ENCODE measurements around the gene STK39. TPM values are rescaled to one million over a fixed set of nuclear protein-coding genes. Genes with fewer than 3 reads are reported as not detected.

The STK39 gene
- polyA plus RNA-seq, 3 donors: 30.4 to 36.0 (median 34.7) TPM

DNA sequence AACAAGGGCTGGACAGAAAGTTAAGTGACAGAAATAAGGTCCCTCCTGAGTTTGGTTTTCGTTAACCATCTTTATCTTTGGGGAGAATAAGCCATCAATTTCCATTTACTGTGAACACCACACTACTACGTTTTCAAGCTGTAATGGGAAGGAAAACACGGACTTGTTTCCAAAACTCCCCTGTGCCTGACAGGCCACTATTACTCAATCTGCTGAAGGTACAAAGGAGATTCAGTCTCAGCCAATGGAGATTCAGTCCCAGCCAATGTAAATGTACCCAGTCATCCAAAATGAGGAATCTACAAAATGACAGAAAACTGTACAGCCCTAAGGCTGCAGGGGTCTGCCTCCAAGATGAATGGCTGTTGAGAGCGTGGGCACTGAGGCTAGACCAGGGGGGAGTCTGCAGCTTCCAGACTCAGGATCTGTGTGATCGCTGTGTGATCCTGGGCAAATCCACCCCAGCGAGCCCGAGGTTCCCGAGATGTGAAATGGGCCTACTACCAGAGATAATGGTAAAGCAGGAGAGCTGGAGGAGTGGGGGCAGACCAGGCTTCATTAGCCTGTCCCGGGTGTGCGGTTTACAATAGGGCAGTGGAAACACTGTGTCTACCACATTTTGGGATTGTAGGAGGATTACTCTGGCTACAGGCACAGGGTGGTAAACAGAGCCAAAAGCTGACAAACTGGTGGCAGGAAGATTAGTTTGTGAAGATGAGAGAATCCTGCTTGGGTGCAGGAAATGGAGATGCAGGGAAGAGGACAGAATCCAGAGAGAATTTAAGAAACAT is 284.8 kb downstream of the STK39 start:
- DNase-seq (ENCODE audit: extremely low read depth in 1 of 11, low read depth in 9 of 11, low spot score in 4 of 11): no peak

DNA sequence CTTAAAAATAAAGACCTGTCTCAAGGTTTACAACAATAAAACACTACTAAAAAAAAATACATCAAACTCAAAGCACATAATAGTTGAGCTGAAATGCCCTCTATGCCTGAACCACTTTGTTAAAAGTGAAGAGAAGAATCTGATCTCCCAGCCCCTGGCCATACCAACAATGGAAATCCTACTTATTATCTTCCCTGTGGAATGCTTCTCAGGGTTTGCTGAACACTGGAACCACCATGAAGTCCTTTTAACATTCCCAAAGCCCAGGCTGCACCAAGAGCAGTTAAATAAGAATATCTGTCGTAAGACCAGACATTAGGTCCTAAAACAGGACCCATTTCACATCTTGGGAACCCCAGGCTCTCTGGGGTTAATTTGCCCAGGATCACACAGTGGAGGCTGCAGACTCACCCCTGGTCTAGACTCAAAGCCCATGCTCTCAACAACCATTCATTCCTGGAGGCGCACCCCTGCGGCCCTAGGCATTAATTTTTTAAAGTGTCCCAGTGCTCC is 285.8 kb downstream of the STK39 start:
- DNase-seq (ENCODE audit: extremely low read depth in 1 of 11, low read depth in 9 of 11, low spot score in 4 of 11): no peak

DNA sequence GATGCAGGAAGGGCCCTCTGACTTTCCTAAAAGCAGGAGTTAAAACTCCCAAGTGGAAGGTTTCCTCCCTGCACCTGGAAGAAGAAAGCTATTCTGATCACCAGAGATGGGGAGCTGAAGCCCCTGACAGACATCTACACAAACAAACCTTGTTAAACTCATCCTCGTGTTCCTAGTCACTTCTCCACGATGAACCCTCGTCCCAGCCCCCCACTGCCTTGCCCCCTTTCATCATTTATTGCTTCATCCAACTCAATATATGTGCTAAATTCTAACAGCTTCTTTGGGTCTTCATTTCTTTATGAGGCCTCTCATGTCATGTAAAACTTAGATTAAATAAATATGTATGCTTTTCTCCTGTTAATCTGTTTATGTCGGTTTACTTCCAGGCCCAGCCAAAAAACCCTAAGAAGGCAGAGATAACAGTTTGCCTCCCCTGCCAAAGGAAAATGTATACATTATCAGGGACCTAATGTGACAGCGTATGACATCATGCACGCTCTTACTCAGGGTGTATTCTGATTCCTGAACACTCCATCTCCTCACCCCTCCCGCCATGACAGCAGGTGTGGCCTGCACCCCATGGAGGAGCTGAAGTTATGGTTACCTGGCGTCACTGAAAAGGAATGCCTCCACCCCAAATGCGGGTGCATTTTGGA is 287.2 kb downstream of the STK39 start:
- no peak for DNase-seq (ENCODE audit: extremely low read depth in 1 of 11, low read depth in 9 of 11, low spot score in 4 of 11)

- DNase-seq (ENCODE audit: extremely low read depth in 1 of 11, low read depth in 9 of 11, low spot score in 4 of 11): no peak
These were observed 289.7 kb downstream of the STK39 start for GRCh38 chr2:167957662-167958061.

DNA sequence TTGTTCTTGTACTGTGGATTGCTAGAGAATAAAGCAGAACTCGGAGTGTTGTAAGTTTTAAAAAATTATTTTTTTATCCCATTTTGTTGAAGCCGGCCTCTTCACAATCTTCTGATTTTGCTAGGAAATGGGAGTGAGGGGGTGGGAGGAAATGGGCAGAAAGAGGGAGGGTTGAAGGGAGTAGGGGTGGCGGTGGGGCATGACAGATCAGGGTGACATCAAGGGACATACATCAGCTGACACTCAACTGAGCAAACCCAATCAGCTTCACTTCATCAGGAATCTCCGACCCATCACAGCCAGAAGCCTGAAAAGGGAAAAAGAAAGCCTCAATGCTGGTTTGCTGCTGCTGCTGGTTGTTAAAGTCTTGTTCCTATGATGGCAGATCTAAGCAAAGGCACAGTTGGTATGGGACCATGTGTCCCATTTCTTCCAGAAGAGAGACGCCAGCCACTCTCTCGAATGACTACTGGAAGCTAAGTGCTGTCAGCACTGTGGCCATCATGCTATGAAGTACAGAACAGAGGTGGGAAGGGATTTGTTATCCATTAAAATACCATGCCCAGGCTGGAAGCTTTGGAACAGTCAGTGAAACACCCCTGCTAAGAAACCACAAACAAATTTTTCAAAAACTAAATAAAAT is 292.0 kb downstream of the STK39 start:
- DNase-seq (ENCODE audit: extremely low read depth in 1 of 11, low read depth in 9 of 11, low spot score in 4 of 11): no peak

DNA sequence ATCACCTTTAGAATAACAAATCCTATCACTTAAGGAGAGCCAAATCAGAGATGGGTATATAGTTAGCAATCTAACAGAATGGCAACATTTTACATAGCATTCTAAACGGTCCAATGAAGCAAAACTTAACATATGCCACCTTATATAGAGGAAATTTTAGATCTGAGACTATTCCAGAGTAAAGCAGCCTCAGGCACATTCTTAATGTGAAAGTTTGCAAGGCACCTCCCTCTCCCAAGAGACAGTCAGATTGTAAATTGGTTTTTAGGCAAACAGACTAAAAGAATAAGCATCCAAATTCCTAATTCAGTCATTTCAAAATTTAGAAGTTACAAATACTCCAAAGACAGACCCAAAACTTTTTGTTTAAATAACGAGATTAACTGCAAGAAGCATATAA is 292.9 kb downstream of the STK39 start:
- DNase-seq (ENCODE audit: extremely low read depth in 1 of 11, low read depth in 9 of 11, low spot score in 4 of 11): no peak

GRCh38 chr2:167953776-167954175 is 293.6 kb downstream of the STK39 start:
- no peak for DNase-seq (ENCODE audit: extremely low read depth in 1 of 11, low read depth in 9 of 11, low spot score in 4 of 11)

- no peak for DNase-seq (ENCODE audit: extremely low read depth in 1 of 11, low read depth in 9 of 11, low spot score in 4 of 11)
These were observed 296.8 kb downstream of the STK39 start for GRCh38 chr2:167950571-167950970.

GRCh38 chr2:167946441-167946841 is 301.0 kb downstream of the STK39 start:
- peak in 6 of 11 donors; percentile 26 to 60 (median 54) for DNase-seq (ENCODE audit: extremely low read depth in 1 of 11, low read depth in 9 of 11, low spot score in 4 of 11)

GRCh38 chr2:167945660-167946368 is 301.6 kb downstream of the STK39 start:
- no peak for DNase-seq (ENCODE audit: extremely low read depth in 1 of 11, low read depth in 9 of 11, low spot score in 4 of 11)

GRCh38 chr2:167944825-167945659 is 302.4 kb downstream of the STK39 start:
- DNase-seq (ENCODE audit: extremely low read depth in 1 of 11, low read depth in 9 of 11, low spot score in 4 of 11): no peak

DNA sequence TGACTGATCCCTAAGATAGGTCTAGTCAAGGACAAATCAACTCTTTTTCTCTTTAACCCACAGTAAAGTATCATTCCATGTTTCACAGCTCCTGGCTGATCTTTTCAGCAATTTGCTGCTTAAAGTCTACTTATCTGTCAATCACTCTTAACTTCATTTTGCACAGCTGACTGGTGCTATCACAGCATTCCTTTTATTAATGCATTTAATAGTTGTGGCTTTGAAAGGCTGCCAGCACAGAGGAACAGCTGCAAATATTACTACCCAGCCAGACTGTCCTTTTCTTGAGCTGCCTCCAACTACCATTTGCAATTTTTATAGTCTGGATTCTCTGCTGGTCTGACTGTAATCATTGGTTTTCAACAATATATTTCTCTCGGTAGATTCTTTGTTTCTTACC is 303.5 kb downstream of the STK39 start:
- DNase-seq (ENCODE audit: extremely low read depth in 1 of 11, low read depth in 9 of 11, low spot score in 4 of 11): no peak

DNA sequence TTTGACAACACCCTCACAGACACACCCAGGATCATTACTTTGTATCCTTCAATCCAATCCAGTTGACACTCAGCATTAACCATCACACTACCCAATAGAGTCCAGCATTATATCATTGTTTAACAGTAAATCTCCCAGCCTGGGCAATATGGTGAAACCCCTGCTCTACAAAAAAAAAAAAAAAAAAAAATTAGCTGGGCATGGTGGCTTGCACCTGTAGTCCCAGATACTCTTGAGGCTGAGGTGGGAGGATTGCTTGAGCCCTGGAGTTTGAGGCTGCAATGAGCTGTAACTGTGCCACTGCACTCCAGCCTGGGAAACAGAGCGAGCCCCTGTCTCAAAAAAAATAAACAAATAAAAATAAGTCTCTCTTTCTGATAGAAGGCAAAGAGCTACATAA is 304.0 kb downstream of the STK39 start:
- DNase-seq (ENCODE audit: extremely low read depth in 1 of 11, low read depth in 9 of 11, low spot score in 4 of 11): no peak

DNA sequence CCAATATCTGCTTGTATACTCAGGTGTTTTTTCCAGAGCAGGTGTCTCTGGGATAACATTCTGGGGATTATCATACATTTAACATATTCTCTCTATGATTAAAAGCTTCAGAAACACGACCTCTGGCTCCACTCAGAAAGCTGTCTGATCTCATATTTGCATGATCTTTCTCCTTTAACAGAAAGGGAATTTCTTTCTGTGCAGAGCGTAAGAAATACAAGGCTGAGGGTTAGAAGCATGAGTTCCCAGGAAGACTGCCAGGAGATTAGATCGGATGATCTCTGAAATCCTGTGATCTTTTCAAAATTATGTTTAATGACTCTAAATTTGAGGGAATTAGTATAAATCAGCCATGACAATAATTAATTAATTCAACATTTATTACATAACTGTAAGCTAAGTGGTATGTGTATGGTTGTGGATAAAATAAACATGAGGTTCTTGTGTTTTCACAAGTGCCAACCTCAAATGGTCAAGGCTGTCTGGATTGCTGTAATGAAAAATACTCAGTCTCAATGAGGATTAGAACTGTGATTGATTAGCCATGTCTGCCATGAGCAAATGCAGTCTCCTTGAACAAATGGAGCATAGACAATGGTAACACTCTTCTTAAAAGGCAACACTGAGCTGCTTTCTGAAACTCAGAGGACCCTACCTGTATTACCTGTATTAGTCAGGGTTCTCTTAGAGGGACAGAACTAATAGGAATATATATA is 304.9 kb downstream of the STK39 start:
- no peak for DNase-seq (ENCODE audit: extremely low read depth in 1 of 11, low read depth in 9 of 11, low spot score in 4 of 11)

DNA sequence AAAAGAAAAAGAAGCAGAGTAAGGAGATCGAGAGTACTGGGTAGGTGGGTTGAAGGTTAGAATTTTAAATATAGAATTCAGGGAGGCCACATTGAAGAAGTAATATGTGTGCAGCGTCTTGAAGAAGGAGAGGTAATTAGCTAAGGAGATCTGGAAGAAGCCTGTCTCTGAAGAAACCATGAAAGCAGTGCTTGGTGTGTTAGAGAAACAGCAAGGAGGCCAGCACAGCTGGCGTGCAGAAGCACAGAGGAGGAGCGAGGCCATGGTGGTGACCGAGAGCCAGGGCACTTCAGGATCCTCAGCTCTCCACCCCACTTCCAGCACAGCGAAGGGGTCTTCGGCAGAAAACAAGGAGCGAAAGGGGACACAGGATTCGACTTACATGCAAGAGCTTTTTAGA is 305.8 kb downstream of the STK39 start:
- DNase-seq (ENCODE audit: extremely low read depth in 1 of 11, low read depth in 9 of 11, low spot score in 4 of 11): no peak

- no peak for DNase-seq (ENCODE audit: extremely low read depth in 1 of 11, low read depth in 9 of 11, low spot score in 4 of 11)
These were observed 306.5 kb downstream of the STK39 start for GRCh38 chr2:167940734-167941507.

DNA sequence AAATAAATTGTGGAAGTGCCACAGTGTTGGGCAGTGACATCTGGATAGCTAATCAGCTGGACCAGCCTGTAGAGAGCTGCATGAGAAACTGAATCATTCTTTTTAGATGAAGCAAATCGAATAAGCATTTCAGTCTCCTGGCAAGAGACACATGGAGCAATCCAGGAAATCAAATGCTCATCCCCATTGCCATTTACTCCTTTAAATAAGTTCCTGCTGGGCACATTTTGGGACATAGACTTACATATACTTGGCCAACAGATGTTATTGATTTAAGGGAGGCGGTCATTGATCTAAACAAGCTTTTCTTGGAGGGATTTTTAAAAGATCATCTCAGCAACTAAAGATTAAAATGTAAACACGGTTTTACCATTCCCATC is 307.1 kb downstream of the STK39 start:
- no peak for DNase-seq (ENCODE audit: extremely low read depth in 1 of 11, low read depth in 9 of 11, low spot score in 4 of 11)

Measured in renal cortex interstitium (tissue), 11 donors.